ENCODE measurements around the gene ZNF366.

ZNF366 gene

DNA sequence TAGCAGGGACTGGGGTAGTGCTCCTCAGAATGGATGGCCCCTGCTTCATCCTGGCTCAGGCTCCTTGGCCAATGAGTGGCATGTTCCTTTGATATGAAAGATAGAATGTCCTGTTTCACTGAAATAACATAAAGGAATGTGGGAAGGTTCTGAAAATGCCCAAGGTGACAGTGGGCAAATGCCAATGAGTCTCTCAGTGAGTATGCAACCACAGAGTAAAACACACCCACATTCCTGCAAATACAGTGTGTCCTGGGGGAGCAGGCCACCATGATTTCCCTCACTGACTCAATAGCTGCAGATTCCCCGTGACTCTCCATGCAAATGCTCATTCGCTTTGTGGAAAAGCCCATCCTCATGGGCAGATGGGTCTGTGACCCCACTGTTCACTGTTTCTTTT, 36.4 kb downstream of the ZNF366 start:
- Mint-ChIP-seq H3K4me3 (no peak overlapping the region), H3K36me3 (no peaks in the 10 kb centered on the region), H3K27me3 (peaks cover 27% of the 10 kb centered on the region), H3K9me3 (ENCODE audit: low read depth) (no peaks in the 10 kb centered on the region), H3K27ac (no peak overlapping the region), H3K4me1 (ENCODE audit: low read depth) (peaks cover under 1% of the 10 kb centered on the region)

DNA sequence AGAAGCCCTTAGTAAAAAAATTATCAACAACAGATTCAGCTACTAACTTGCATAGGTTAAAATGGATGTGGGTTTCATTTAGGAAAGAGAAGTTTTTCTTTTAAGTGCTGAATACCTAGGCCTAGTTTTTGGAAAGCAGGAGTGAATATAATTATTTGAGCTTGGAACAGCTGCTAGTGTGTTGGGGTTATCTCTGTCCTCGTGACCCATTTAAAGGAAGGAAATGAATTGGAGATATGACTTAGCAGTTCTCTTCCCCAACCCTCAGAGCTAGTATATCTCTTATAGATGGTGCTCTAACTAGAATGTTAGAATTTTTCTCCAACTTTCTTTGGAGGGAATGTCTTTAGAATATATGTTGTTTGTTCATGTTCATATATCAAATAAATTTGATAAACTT, 38.6 kb downstream of the ZNF366 start:
- Mint-ChIP-seq H3K4me3 (no peak overlapping the region), H3K9me3 (ENCODE audit: low read depth) (no peaks in the 10 kb centered on the region), H3K27me3 (peaks cover 20% of the 10 kb centered on the region), H3K36me3 (no peaks in the 10 kb centered on the region), H3K4me1 (ENCODE audit: low read depth) (peaks cover 2% of the 10 kb centered on the region), H3K27ac (no peak overlapping the region)

DNA sequence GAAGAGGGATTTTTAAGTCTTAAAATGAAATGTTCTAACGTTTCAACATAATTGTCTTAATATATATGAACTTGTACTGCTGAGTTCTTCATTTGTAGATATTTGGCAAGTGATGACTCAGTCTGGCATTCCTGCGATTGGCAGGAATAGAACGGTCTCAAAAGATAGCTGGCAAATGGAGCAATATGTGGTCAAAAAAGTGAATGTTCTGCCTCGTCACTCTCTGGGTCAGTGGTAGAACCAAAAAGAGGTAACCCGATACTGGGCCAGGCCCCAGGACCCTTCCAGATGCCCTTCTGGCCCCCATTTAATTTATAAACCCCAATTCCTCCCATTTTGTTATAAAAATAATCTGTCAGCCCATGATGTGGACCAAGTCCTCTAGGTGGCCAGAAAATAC, 39.2 kb downstream of the ZNF366 start:
- Mint-ChIP-seq H3K36me3 (no peaks in the 10 kb centered on the region), H3K9me3 (ENCODE audit: low read depth) (no peaks in the 10 kb centered on the region), H3K4me3 (no peak overlapping the region), H3K27me3 (peaks cover 14% of the 10 kb centered on the region), H3K4me1 (ENCODE audit: low read depth) (peaks cover 2% of the 10 kb centered on the region), H3K27ac (no peak overlapping the region)

DNA sequence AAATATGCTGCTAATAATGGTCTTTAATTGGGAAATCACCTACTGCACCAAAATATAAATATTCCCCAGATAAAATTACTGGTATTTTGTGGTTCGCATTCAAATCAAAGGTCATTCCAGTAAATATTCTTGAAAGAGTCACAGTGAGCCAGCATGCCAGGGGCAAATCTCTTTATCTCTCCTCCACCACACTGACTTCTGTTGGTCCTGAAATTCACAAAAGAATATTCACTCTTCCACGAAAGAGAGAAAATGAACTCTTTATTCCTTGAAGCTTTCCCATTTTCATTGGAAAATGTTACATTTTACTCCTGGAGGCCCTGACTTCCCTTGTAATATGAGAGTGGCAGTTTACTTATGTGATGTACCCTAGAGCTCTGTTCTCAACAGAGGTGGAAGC, 39.7 kb downstream of the ZNF366 start:
- H3K36me3 Mint-ChIP-seq, result no peaks in the 10 kb centered on the region
- peaks cover 10% of the 10 kb centered on the region for H3K27me3 Mint-ChIP-seq
- H3K27ac Mint-ChIP-seq, result no peak overlapping the region
- H3K4me1 Mint-ChIP-seq (ENCODE audit: low read depth), result peaks cover 2% of the 10 kb centered on the region
- H3K9me3 Mint-ChIP-seq (ENCODE audit: low read depth), result no peaks in the 10 kb centered on the region
- no peak overlapping the region for H3K4me3 Mint-ChIP-seq

DNA sequence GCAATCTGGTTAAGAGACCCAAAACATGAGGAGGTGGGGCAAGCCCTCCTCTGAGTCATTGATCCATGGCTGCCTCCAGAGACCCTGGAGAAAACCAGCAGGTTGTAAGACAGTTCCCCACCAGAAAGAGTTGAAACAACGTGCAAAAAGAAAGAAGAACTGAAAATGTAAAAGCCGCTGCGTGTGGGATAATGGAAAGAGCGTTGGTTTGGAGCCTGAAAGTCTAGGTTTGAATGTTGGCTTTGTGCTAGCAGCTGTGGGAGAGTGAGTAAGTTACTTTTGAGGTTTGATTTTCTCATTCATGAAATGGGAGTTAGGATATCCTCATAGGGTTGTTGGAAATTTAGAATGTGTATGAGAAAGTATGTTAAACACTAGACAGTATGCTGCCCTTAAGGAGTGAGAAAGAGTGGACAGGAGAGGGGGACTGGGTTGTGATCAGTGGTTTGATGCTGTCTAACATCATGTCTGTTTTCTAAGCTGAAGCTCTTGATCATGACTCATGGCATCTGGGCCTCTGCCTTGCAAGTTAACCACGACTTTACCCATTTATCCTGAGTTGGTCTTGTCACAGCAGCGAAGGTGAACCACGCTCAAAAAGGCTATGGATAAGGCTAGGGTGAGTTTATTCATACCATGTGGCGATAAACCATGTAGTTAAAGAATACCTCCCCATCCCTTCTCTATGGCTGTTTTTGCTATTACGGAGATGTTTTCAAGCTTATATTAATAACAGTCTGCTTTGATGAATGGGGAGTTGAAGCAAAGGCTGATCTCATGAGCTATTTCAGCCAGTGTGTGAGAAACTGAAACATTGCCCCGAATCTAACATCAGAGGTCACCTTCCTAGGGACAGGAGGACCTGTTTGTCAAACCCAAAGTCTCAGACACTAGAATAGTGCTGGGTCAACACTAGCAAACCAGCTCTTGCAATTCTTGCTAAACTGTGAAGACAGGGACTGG, 41.3 kb downstream of the ZNF366 start:
- peaks cover 6% of the 10 kb centered on the region for H3K27me3 Mint-ChIP-seq
- H3K36me3 Mint-ChIP-seq, result no peaks in the 10 kb centered on the region
- H3K27ac Mint-ChIP-seq, result no peak overlapping the region
- H3K4me3 Mint-ChIP-seq, result no peak overlapping the region
- peaks cover 2% of the 10 kb centered on the region for H3K4me1 Mint-ChIP-seq (ENCODE audit: low read depth)
- no peaks in the 10 kb centered on the region for H3K9me3 Mint-ChIP-seq (ENCODE audit: low read depth)

DNA sequence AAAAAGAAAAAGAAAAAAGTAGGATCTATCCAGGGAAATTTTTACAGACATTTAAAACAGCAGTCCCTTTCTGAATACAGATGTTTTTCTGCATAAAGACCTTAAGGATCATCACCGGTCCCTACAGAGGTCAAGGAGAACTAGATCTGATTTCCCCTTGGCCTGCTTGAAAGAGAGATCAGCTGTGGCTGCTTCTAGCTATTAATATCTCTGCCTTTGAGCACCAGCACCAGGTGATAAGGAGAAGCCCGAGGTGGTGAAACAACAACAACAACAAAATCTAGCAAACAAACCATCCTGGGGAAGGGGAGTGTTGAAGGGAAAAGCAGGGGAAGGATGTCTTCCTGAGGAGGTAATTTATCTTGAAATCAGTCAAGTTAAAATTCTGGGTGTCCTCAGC, 42.1 kb downstream of the ZNF366 start:
- H3K27me3 Mint-ChIP-seq, result peaks cover 1% of the 10 kb centered on the region
- H3K4me1 Mint-ChIP-seq (ENCODE audit: low read depth), result peaks cover 2% of the 10 kb centered on the region
- no peak overlapping the region for H3K4me3 Mint-ChIP-seq
- no peaks in the 10 kb centered on the region for H3K9me3 Mint-ChIP-seq (ENCODE audit: low read depth)
- no peaks in the 10 kb centered on the region for H3K36me3 Mint-ChIP-seq
- no peak overlapping the region for H3K27ac Mint-ChIP-seq

DNA sequence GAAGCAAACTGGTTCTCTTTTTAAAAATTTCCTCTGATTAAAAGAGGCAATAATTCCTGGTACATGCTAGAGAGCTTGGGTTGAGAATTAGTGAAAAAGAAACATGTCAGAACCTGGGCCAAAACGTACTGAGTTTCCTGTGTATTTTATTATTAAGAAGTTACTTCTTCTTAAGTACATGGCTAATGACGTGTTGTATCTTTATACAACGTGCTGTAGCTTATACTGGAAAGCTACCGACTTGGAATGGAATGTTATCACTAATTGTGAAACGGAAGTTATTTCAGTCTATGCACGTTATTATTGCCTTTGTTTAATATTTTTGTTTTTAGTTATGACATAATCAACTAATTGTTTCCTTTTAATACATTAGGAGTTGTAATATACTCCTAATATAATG, 43.1 kb downstream of the ZNF366 start:
- no peak overlapping the region for H3K4me3 Mint-ChIP-seq
- no peaks in the 10 kb centered on the region for H3K36me3 Mint-ChIP-seq
- H3K27ac Mint-ChIP-seq, result no peak overlapping the region
- no peaks in the 10 kb centered on the region for H3K9me3 Mint-ChIP-seq (ENCODE audit: low read depth)
- peaks cover 2% of the 10 kb centered on the region for H3K4me1 Mint-ChIP-seq (ENCODE audit: low read depth)
- H3K27me3 Mint-ChIP-seq, result no peaks in the 10 kb centered on the region

DNA sequence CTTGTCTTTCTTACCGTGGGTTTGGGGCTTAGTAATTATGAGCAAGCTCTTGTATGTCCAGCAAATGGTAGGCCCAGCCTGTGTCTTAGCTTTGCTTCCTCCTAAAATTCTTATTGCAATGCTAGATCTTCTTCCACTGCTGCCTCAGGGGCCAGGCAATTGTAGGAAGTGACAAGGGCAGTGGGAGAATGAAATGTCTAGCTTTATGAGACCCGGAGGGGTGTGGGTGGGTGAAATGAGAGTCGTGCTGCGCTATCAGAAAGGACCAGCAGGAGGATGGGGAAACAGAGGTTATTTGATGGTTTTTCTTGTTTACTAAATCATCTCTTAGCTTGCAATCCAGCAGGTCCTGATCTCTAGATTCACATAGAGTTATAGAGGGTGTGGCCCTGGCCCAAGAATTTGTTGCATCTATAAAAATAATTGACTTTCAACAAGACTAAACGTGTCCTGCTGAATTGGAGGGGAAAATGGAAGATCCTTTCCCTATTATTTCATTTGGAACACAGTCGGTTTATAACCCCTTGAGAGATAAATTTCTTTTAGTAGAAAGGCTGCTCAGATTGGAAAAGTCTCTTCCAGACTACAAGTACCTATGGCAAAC, 43.7 kb downstream of the ZNF366 start:
- H3K4me1 Mint-ChIP-seq (ENCODE audit: low read depth), result peaks cover 2% of the 10 kb centered on the region
- H3K36me3 Mint-ChIP-seq, result no peaks in the 10 kb centered on the region
- no peaks in the 10 kb centered on the region for H3K9me3 Mint-ChIP-seq (ENCODE audit: low read depth)
- no peaks in the 10 kb centered on the region for H3K27me3 Mint-ChIP-seq
- no peak overlapping the region for H3K4me3 Mint-ChIP-seq
- H3K27ac Mint-ChIP-seq, result no peak overlapping the region

DNA sequence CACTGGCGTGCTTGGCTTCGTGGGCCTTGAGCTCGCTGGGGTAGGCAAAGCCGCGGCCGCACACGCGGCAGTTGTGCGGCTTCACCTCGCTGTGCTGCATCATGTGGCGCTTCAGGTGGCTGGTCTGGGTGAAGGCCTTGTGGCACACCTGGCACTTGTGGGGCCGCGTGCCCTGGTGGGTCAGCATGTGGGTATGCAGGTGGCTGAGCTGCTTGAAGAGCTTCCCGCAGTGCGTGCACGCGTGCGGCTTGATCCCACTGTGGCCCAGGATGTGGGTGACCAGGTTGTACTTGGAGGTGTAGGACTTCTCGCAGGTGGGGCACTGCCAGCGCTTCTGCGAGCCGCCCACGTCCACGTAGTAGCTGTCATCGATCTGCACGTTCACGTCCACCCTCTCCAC, 46.8 kb downstream of the ZNF366 start:
- Mint-ChIP-seq H3K27ac (no peak overlapping the region), H3K4me3 (no peak overlapping the region), H3K27me3 (no peaks in the 10 kb centered on the region), H3K36me3 (no peaks in the 10 kb centered on the region), H3K9me3 (ENCODE audit: low read depth) (no peaks in the 10 kb centered on the region), H3K4me1 (ENCODE audit: low read depth) (no peaks in the 10 kb centered on the region)

DNA sequence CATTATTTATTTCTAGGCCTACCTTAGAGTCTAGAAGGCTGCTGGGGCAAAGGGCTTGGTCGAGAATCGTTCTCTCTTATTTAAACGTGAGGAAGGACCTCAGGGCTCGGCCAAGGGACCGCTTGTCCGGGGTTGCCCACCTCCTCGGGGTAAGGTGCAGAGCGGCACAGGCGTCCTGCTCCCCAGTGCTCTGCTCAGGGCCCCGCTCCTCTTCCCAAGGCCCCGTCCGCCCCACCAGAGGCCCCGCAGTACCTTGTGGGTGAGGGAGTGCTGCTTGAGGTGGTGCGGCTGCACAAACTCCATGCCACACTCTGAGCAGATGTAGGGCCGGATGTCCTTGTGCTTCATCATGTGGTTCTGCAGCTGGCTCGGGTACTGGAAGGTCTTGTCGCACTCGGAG, 47.3 kb downstream of the ZNF366 start:
- Mint-ChIP-seq H3K36me3 (no peaks in the 10 kb centered on the region), H3K4me3 (no peak overlapping the region), H3K27me3 (no peaks in the 10 kb centered on the region), H3K9me3 (ENCODE audit: low read depth) (no peaks in the 10 kb centered on the region), H3K27ac (no peak overlapping the region), H3K4me1 (ENCODE audit: low read depth) (no peaks in the 10 kb centered on the region)

DNA sequence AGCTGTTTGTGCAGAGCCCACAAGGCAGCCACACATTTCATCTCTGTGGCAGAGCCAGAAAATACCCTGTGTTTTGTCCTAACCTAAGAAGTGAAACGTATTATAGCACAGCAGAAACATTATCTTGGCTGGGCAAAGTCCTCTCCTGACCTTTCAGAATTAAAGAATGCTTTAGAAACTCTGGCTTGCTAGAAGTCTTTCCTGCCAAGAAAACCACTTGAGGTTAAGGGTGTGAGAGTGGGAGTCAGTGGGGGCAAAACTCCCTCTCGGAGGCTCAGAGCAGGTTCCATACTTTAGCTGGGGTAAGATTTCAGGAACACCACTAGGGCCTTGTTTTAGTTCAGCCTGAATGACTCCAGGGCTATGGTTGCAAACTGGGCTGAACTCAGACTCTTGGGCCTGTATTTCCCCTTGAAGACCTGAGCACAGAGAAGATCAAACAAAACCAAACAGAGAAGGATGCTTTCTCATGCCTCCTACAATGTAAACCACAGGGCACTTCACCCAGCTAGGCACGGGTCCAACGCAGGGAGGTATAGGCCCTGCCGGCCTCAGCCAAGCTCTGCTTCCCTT, 48.0 kb downstream of the ZNF366 start:
- peaks cover 1% of the 10 kb centered on the region for H3K27me3 Mint-ChIP-seq
- no peaks in the 10 kb centered on the region for H3K36me3 Mint-ChIP-seq
- no peak overlapping the region for H3K4me3 Mint-ChIP-seq
- H3K4me1 Mint-ChIP-seq (ENCODE audit: low read depth), result no peaks in the 10 kb centered on the region
- H3K27ac Mint-ChIP-seq, result no peak overlapping the region
- H3K9me3 Mint-ChIP-seq (ENCODE audit: low read depth), result no peaks in the 10 kb centered on the region

DNA sequence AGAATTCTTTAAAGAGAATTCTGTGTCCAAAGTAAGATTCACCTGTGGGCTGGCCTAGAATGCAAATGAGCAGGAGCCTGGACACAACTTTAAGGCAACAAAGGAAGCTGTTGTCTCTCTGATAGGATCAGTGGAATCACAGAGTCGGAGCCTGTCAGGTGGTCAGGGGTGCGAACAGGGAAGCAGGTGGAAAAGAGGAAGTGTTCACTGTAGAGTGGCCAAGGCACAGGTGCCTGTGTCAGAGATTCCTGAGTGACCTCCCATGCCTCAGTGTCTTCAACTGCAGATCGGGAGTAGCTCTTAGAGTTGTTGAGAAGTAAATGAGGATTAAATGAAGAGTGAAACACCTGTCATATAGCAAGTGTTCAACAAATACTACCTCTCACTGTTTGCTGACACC, 48.8 kb downstream of the ZNF366 start:
- Mint-ChIP-seq H3K9me3 (ENCODE audit: low read depth) (no peaks in the 10 kb centered on the region), H3K27ac (no peak overlapping the region), H3K4me1 (ENCODE audit: low read depth) (no peaks in the 10 kb centered on the region), H3K27me3 (peaks cover 1% of the 10 kb centered on the region), H3K4me3 (no peak overlapping the region), H3K36me3 (no peaks in the 10 kb centered on the region)

DNA sequence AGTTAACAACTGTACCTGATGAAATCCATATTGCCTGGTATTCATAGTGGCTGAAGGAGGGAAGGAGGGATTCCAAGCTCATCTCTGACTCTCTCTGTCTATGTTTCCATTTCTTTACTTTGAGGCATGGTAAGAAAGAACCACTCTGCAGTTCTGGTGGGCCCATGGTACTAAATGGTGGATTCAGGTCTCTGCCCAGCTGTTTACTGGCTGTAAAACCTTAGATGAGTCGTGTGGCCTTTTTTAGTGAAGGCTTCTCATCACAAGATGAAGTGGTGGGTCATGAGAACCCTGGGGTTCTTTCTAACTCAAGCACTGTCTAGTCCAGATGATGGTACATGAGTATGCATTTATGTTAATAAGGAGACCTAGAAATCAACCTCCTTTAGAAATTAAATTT, 49.7 kb downstream of the ZNF366 start:
- H3K4me3 Mint-ChIP-seq, result no peak overlapping the region
- H3K9me3 Mint-ChIP-seq (ENCODE audit: low read depth), result no peaks in the 10 kb centered on the region
- no peak overlapping the region for H3K27ac Mint-ChIP-seq
- peaks cover 1% of the 10 kb centered on the region for H3K27me3 Mint-ChIP-seq
- H3K4me1 Mint-ChIP-seq (ENCODE audit: low read depth), result no peaks in the 10 kb centered on the region
- no peaks in the 10 kb centered on the region for H3K36me3 Mint-ChIP-seq

DNA sequence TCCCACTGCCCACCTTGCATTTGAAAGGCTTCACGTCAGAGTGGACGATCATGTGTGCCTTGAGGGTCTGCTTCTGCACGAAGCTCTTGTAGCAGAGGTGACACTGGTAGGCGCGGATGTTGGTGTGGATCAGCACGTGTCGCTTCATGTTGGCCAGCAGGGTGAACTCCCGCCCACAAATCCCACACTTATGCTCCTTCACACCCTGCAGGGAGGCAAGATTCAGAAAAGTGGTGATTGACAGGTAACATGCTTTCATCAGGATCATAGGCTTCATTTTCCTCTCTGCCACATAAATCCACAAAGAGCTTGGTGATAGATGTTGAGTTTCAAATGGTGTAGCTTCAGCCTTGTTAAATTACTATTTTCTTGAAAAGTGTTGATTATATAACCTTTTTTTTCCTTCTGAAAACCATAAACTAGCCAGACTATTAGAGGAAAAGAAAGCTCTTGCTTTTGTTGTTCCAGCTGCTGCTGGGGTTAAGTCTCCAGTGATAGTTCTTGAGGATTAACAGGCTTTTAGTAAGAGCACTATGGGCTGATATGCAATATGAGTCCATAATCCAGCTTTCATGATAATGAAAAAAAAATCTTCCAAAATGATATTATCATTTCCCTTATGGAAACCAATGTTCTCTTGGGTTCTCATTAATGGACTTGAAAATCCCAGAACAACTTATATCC, 50.7 kb downstream of the ZNF366 start:
- Mint-ChIP-seq H3K36me3 (no peaks in the 10 kb centered on the region), H3K9me3 (ENCODE audit: low read depth) (no peaks in the 10 kb centered on the region), H3K27me3 (peaks cover 1% of the 10 kb centered on the region), H3K4me3 (no peak overlapping the region), H3K27ac (no peak overlapping the region), H3K4me1 (ENCODE audit: low read depth) (no peaks in the 10 kb centered on the region)

DNA sequence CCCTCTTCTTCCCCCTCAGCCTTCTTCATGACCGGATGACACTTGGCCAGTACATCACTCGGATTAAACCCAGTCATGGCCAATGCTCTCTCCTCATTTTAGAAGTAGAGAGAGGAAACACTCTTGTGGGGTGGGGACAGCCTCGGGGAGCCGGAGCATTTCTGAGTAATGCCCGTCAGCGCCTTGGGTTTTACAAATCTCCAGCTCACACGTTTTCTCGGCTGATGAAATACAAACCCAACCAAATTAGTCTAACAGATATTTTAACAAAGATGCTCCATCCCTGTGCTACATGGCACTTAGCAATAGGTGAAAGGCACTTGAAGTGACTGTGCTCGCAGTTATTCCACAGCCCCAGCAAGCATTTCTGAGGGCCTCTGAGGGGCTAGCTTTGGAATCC, 51.7 kb downstream of the ZNF366 start:
- Mint-ChIP-seq H3K4me1 (ENCODE audit: low read depth) (no peaks in the 10 kb centered on the region), H3K4me3 (no peak overlapping the region), H3K27ac (no peak overlapping the region), H3K9me3 (ENCODE audit: low read depth) (no peaks in the 10 kb centered on the region), H3K27me3 (peaks cover 1% of the 10 kb centered on the region), H3K36me3 (no peaks in the 10 kb centered on the region)

Data from activated naive CD8-positive, alpha-beta T cell (primary cell).